HG03521 (cell line): Measurements from ENCODE around the gene MEF2B.
"Not testable (repeated sequence)": the region's sequence is repeated elsewhere in the genome, so short reads cannot be mapped to it uniquely, and the experiment has no call there.

ENCODE experiments used
- ATAC-seq: cut with Tn5 transposase; IDR thresholded peaks from one replicate; pipeline ENCODE4 v1.9.1; 2021; ENCODE audit warnings: mild to moderate bottlenecking, moderate library complexity; ENCODE audit not compliant: unreplicated experiment

MEF2B gene

DNA sequence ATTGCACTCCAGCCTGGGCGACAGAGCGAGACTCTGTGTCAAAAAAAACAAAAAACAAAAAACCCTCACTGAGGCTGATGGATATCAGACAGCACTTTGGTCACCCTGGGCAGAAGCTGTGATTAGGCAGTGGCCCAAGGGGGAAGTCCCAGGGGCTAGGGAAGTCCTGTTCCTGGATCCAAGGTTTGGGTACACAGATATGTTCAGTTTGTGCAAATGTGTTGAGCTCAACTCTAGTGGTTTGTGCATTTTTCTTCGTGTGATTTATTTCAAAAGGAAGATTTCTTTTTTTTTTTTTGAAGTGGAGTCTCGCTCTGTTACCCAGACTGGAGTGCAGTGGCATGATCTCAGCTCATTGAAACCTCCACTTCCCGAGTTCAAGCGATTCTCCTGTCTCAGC, 12.3 kb downstream of the MEF2B start:
- ATAC-seq, result no peak

GRCh38 chr19:19155495-19156219, 14.4 kb downstream of the MEF2B start:
- ATAC-seq, result peak; percentile 75

DNA sequence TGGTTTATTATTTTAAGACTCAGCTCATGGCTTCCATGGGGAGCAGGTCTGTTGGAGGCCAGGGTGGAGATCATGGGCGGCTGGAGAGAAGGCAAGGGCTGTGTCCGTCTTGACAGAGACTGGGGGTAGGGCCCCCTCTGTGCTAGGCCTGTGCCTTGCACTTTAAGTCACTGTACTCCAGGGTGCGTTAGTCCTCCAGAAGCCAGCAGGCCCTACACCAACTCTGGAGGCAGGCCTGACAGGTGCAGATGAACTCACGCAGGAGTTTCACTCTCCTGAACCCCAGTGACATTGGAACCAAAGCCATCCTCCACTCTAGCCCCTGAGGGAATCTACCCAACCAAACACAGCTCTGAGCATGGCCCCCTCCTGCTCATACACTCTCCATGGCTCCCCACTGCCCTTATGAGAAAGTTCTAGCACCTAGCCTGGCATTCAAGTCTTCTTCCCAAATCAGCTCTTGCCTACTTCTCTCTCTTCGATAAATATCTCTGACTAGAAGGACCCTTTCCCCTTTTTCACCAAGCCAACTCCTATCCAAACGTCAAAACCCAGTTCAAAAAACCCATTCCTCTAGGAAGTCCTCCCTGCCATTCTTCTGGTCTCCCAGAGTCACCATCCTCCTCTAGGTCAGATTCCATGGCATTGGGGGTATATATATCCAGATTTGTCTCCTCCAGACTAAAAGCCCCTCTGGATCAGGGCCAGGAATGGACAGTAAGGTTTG, 15.1 kb downstream of the MEF2B start:
- no peak for ATAC-seq

DNA sequence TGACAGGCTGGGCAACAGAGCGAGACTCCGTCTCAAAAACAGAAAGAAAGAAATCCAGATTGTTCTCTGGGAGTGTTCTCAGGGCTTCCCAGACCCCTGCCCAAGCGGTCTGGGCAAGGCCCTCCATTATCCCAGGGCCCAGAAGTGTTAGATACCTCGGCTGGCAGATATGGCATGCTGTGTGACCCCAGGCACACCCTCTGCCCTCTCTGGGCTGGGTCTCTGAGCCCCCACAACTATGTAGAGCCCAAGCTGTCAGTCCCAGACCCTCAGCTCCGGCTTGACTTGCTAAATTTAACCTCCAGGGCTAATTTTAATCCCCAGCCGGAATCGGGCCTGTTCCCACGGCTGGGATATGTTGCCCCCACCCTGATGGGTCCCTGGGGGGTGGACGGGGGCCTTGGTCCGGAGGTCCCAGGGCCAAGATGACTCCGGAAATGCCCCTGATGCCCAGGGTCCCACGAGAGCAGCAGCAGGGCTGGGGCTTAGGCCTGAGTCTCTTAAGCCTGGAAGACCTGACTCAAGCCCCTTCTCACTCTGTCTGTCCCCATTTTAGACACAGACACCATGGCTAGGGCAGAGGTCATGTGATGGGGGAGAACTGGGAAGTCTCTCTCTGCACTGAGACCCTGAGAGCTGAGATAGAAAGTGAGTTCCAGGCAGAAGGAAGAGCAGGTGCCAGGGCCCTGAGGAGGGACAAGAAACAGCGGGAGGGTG, 17.2 kb downstream of the MEF2B start:
- ATAC-seq, result no peak

- no peak for ATAC-seq
Measured at GRCh38 chr19:19151418-19151817, 18.6 kb downstream of the MEF2B start.

- ATAC-seq, result no peak
Measured at GRCh38 chr19:19149435-19149834, 20.6 kb downstream of the MEF2B start.

DNA sequence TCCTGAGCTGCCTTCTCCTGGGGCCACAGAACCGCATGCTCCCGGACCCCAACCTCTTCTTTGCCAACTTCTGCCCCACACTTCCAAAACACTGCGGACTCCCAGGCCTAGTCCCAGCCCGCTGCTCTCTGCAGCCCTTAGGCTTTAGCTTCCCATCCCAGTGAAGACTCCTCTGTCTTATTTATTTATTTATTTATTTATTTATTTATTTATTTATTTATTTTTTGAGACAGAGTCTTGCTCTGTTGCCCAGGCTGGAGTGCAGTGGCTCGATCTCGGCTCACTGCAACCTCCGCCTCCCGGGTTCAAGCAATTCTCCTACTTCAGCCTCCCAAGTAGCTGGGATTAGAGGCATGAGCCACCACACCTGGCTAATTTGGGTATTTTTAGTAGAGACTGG, 21.6 kb downstream of the MEF2B start:
- ATAC-seq, result not testable (repeated sequence)

- ATAC-seq, result no peak
Measured at GRCh38 chr19:19147344-19147743, 22.7 kb downstream of the MEF2B start.

GRCh38 chr19:19146865-19147264, 23.2 kb downstream of the MEF2B start:
- ATAC-seq, result no peak

GRCh38 chr19:19145684-19146608, 24.1 kb downstream of the MEF2B start:
- ATAC-seq, result no peak

GRCh38 chr19:19145281-19145680, 24.8 kb downstream of the MEF2B start:
- no peak for ATAC-seq

DNA sequence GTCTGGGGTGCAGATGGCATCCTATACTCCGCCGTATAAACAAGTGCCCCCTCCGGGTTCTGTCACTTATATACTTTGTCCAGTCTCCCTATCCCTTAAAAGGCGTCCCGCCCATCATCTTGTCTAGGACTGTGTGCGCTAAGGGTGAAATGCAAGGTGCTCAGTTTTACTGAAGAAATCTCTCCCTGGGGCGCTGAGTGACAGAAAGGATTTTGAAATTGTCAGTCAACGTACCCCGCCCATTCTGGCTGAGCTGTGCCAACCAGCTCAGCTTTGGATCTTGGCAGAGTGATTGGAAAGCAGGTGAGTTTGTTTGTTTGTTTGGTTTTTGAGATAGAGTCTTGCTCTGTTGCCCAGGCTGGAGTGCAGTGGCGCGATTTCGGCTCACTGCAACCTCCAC, 27.7 kb downstream of the MEF2B start:
- ATAC-seq, result no peak

DNA sequence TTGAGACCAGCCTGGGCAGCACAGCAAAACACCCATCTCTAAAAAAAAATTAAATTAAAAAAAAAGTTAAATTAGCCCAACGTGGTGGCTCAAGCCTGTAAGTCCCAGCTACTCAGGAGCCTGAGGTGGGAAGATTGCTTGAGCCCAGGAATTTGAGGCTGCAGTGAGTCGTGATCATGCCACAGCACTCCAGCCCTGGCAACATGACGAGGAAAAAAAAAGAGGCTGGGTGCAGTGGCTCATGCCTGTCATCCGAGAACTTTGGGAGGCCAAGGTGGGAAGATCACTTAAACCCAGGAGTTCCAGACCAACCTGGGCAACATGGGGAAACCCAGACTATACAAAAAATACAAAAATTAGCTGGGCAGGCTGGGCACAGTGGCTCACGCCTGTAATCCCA, 29.6 kb downstream of the MEF2B start:
- ATAC-seq, result no peak

GRCh38 chr19:19139876-19140229, 30.2 kb downstream of the MEF2B start:
- ATAC-seq, result no peak

DNA sequence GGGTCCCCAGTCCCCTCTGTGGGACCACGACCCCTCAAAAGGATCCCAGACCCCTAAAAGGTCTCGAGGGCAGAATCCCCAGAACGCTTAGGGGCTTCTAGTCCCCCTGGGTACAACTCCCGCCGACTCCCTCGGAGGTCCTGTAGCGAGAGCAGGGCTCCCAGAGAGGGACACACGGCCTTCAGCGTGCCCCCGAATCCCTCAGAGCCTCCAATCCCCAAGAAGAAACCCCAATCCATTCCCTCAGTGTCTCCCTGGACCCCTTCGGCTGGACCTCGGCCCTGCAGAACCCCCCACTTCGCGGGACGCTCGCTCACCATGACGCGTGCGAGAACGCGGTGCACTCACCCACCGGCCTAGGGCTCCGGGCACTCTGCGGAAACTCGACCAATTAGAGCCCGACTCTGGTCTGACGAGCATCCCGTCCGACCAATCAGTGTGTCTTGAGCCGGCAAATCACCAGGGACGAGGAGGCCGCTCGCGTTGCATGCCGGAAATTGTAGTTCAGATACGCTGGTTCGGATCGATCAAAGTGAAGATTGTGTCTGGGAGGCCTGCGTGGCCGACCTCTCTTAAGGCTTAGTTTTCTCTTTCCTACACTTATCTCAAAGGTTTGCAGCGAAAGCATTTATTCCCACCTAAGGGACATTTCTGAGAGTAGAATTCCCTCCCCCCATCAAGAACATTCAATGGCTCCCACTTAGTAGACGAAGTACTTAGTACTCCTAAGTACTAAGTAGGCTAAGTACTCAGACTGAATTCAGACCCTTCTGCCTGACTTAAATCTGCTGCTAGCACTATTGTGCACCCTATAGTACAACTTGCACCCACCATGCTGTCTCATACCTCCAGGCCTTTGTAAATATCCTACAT, 31.7 kb downstream of the MEF2B start, which contains the start of gene TMEM161A:
Gene TMEM161A (minus strand): TSS at position 370 of the 873 bp plus-strand sequence. CDS start 50 bp downstream, at position 320.
- ATAC-seq, result peak; percentile 98

GRCh38 chr19:19137556-19138108, 32.4 kb downstream of the MEF2B start:
- ATAC-seq, result no peak

DNA sequence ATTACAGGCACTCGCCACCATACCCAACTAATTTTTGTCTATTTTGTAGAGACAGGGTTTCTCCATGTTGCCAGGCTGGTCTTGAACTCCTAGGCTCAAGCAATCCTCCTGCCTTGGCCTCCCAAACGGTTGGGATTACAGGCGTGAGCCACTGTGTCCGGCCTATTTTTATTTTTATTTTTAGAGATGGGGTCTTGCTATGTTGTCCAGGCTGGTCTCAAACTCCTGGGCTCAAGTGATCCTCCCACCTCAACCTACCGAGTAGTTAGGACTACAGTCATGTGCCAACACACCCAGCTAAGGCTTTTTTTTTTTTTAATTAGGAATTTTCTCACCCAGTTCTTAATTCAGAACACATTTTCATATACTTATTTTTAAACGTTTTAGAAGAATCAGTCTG, 34.4 kb downstream of the MEF2B start:
- ATAC-seq, result not testable (repeated sequence)

GRCh38 chr19:19134687-19135158, 35.3 kb downstream of the MEF2B start:
- ATAC-seq, result no peak

- no peak for ATAC-seq
Measured at GRCh38 chr19:19133985-19134384, 36.1 kb downstream of the MEF2B start.
